Esophagus (tissue), 2 donors: ENCODE data around the gene LIN54. TPM values are rescaled to one million over a fixed set of nuclear protein-coding genes. Genes with fewer than 3 reads are reported as not detected.
"Not testable (repeated sequence)": the region's sequence is repeated elsewhere in the genome, so short reads cannot be mapped to it uniquely, and the experiment has no call there.

Experiments
- H3K27ac ChIP-seq, 2 donors: one replicate each; pipeline ENCODE4 v1.5.1; 2013; ENCODE audit warnings: low read depth in 2 of 2, mild to moderate bottlenecking in 2 of 2, inconsistent platforms in 1 of 2, low read length in 1 of 2, moderate library complexity in 1 of 2
- H3K27me3 ChIP-seq, 2 donors: one replicate each; pipeline ENCODE4 v1.6.1; 2013; ENCODE audit warnings: low read length in 2 of 2, control low read depth in 1 of 2, mild to moderate bottlenecking in 1 of 2; ENCODE audit not compliant: insufficient read depth in 2 of 2, control insufficient read depth in 1 of 2
- H3K36me3 ChIP-seq, 2 donors: one replicate each; pipeline ENCODE4 v1.6.1; 2013; ENCODE audit warnings: low read length in 1 of 2; ENCODE audit not compliant: control insufficient read depth in 2 of 2, insufficient read depth in 2 of 2
- H3K4me1 ChIP-seq, 2 donors: one replicate each; pipeline ENCODE4 v1.6.1; 2013; ENCODE audit warnings: low read length in 1 of 2; ENCODE audit not compliant: control insufficient read depth in 2 of 2, insufficient read depth in 2 of 2
- H3K4me3 ChIP-seq, 2 donors: one replicate each; pipeline ENCODE4 v1.5.1; 2013; ENCODE audit warnings: low read length in 2 of 2, mild to moderate bottlenecking in 2 of 2, low read depth in 1 of 2, moderate library complexity in 1 of 2
- H3K9me3 ChIP-seq, 2 donors: one replicate each; pipeline ENCODE4 v1.6.1; 2013; ENCODE audit warnings: mild to moderate bottlenecking in 2 of 2, low read depth in 1 of 2, low read length in 1 of 2, moderate library complexity in 1 of 2; ENCODE audit not compliant: control insufficient read depth in 2 of 2, insufficient read depth in 1 of 2
- WGBS, 2 donors: extraction: QIAGEN DNeasy Blood & Tissue Kit; methylation state at CpG; one replicate each; pipeline ENCODE4 v1.1.7; 2013; 5-methylcytosine and 5-hydroxymethylcytosine counted together
- polyA plus RNA-seq, 2 donors: library from polyadenylated mRNA; stranded (reverse); fragments of 200-250 nt; gene quantifications; one replicate each; pipeline ENCODE4 v1.2.3, GENCODE V29; 2013
- donor health status: healthy with polysubstance abuse.
- donor health status: Bipolar disorder and iron deficiency.

Gene LIN54
- polyA plus RNA-seq, result 1 to 10 TPM; 4.6 to 5.9 TPM

DNA sequence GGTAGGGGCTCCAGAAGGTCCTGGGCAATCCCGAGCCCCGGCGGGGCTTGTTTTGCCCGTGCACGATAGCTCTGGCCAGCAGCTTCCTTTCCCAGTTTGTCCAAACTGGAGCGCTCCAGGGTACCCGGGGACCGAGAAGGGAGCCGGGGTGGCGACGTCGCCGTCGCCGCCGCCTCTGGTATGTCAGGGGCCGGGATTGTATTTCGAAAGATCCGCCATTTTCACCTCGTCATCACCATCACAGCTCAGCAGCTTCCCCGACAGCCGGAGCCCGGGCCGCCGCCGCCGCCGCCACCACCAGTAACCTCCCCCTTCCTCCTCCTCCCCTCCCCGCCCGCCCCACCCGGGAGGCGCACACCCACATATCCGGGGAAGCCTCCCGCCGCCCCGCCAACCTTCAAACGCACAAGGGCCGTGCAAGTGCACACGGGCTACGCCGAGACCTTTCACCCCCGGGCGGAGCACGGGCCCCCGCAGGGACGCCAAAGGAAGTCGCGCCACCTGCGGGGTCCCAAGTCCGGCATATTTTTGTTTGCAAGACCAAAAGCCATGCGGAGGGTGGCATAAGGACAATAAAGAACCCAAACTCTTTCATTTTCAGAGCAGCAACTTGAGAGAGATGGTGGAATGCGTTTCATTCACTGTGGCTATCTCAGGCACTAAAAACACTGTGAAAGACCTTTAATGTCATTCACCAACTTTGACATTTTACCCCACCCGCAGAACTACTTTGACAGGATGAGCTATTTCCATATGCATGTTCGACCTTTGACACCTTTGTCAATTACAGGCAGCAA is at the start of gene LIN54:
Gene LIN54, minus strand, starts transcription at position 302 of the 797 bp plus-strand sequence. CDS start 25,979 bp downstream, outside the sequence.
- Histone ChIP-seq H3K4me3 (peak within 1 kb of the TSS; percentile 65 to 77), H3K27ac (peak within 1 kb of the TSS; percentile 87 to 90), H3K9me3 (no peaks in the 10 kb centered on the region), H3K4me1 (no peaks in the 10 kb centered on the region), H3K36me3 (no peaks in the 10 kb centered on the region), H3K27me3 (no peaks in the 10 kb centered on the region)
- WGBS, 2 donors, result 0% methylated on average over 52 to 54 of the region's 54 CpGs

DNA sequence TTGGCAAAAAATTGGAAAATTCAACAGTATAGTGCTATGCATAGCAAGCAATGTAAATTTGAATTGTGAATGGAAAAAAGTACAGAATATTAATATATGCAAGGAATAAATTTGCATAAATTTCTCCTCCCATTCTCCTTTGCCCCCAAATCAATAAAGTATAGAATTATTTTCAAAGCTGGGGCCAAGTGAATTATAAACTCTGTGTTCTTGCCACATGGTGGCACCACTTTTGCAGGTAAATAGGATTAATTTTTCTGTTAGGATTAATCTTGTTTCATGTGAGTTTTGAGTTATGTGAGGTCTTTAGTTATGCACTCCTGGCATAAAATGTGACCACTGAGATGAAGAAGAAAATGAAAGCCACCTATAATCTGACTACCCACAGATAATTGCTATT is 44.3 kb upstream of the LIN54 start:
- no peaks in the 10 kb centered on the region for H3K9me3 ChIP-seq
- no peaks in the 10 kb centered on the region for H3K4me1 ChIP-seq
- H3K36me3 ChIP-seq, result peaks cover 5 to 7% of the 10 kb centered on the region in 2 donors
- no peak overlapping the region for H3K27ac ChIP-seq
- no peak overlapping the region for H3K4me3 ChIP-seq
- no peaks in the 10 kb centered on the region for H3K27me3 ChIP-seq

DNA sequence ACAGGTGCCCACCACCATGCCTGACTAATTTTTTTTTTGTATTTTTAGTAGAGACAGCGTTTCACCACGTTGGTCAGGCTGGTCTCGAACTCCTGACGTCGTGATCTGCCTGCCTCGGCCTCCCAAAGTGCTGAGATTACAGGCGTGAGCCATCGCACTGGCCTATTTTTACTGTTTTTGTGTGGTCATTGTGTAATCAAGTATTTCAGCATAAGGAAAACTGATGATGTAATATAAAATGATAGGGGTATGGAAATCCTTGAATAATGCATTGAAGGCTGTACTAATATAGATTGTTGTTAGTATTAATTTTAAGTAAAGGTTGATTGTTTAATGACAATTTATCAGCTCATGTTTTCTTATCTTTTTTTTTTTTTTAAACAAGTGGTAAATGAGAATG is 38.2 kb upstream of the LIN54 start:
- not testable (repeated sequence) for H3K4me1 ChIP-seq, H3K4me3 ChIP-seq, H3K9me3 ChIP-seq, H3K36me3 ChIP-seq, H3K27ac ChIP-seq, H3K27me3 ChIP-seq
- whole genome bisulfite sequencing, 2 donors, result 93 to 98% methylated on average over 8 of the region's 8 CpGs

DNA sequence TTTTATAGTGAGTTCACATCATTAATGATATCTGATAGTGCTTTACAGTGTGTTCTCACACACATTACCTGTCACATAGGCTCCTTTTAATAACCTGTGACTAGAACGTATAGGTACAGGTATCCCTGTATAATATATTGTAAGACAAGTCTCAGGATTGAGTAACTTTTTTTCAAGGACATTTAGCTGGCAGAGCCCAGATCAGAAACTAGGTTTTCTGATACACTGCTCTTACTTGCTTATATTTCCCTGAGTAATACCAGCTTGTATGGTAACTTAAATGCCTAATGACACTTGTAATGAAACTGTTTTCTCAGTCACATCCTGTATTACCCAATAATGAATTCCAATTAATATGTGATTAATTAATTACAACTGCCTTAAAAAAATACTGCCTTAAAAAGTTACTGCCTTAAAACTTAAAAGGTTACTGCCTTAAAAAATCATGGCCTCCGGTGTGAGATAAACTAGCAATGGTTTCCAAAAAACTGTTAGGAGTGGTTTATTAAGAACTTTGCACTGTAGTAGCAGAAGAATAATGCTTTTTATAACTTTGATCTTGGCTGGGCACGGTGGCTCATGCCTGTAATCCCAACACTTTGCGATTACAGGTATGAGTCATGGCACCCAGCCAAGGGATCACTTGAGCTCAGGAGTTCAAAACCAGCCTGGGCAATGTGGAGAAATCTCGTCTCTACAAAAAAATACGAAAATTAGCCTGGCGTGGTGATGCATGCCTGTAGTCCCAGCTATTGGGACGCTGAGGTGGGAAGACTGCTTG is 36.3 kb upstream of the LIN54 start:
- H3K9me3 ChIP-seq, result no peaks in the 10 kb centered on the region
- H3K27ac ChIP-seq, result no peak overlapping the region
- no peaks in the 10 kb centered on the region for H3K4me1 ChIP-seq
- no peaks in the 10 kb centered on the region for H3K27me3 ChIP-seq
- no peak overlapping the region for H3K4me3 ChIP-seq
- WGBS, 2 donors, result 72 to 84% methylated on average over 8 of the region's 8 CpGs
- H3K36me3 ChIP-seq, result peaks cover 0 to 2% of the 10 kb centered on the region in 2 donors

DNA sequence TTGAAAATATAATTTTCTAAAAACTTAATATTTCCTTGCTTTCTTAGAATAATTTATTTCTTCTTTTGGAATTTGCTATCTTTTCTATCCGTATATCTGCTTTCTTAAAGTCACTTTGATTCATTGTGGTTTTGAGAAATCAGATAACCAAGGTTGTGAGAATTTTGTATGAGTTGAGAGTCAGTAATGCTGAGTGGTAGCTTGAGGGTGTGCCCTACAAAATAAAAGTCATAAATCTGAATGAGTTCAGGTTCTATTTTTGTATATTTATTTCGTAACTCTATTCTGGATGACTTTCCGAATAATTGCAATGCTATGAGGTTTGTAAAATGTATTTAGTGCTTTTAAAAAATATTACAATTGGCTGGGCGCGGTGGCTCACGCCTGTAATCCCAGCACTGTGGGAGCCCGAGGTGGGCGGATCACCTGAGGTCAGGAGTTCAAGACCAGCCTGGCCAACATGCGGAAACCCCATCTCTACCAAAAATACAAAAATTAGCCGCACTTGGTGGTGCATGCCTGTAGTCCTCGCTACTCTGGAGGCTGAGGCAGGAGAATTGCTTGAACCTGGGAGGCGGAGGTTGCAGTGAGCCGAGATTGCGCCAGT is 33.3 kb upstream of the LIN54 start:
- WGBS, 2 donors, result 89 to 90% methylated on average over 12 to 14 of the region's 14 CpGs
- Histone ChIP-seq H3K27me3 (no peaks in the 10 kb centered on the region), H3K27ac (no peak overlapping the region), H3K4me3 (no peak overlapping the region), H3K9me3 (no peaks in the 10 kb centered on the region), H3K4me1 (no peaks in the 10 kb centered on the region), H3K36me3 (no peaks in the 10 kb centered on the region)

DNA sequence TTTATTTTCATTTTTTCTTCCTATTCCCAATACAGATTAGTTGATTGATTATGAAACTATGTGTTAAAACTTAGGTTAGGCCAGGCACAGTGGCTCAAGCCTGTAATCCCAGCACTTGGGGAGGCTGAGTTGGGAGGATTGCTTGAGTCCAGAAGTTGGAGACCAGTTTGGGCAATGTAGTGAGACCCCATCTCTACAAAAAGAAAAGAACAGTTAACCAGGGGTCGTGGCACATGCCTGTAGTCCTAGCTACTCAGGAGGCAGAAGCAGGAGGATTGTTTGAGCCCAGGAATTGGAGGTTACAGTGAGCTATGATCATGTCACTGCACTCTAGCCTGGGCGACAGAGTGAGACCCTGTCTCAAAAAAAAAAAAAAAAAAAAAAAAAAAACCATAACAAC is 32.5 kb upstream of the LIN54 start:
- H3K9me3 ChIP-seq, H3K27ac ChIP-seq, H3K27me3 ChIP-seq, H3K36me3 ChIP-seq, H3K4me1 ChIP-seq, H3K4me3 ChIP-seq: not testable (repeated sequence)
- WGBS, 2 donors, result 100% methylated on average over 2 of the region's 2 CpGs

DNA sequence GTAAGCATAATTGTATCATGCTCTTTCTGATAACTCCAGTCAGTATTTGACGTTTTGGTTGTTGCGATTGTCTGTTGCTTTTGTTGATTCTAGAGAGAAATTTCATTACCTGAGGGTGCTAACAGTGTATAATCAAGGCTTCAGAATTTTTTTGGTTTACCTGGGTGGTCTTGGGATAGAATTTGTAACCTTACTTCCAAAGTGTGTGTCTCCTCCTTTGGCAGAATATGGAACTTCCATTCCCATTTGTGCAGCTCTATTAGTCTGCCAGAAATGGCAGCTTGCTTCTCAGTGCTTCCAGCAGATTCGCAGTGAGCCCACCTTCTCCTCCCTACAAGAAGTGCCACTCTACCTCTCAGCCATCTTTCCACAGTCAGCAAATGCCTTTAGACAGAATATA is 29.6 kb upstream of the LIN54 start:
- no peaks in the 10 kb centered on the region for H3K27me3 ChIP-seq
- WGBS, 2 donors, result 87 to 92% methylated on average over 3 of the region's 3 CpGs
- no peak overlapping the region for H3K4me3 ChIP-seq
- no peak overlapping the region for H3K27ac ChIP-seq
- no peaks in the 10 kb centered on the region for H3K36me3 ChIP-seq
- H3K9me3 ChIP-seq, result no peaks in the 10 kb centered on the region
- peaks cover 0 to 2% of the 10 kb centered on the region in 2 donors for H3K4me1 ChIP-seq

DNA sequence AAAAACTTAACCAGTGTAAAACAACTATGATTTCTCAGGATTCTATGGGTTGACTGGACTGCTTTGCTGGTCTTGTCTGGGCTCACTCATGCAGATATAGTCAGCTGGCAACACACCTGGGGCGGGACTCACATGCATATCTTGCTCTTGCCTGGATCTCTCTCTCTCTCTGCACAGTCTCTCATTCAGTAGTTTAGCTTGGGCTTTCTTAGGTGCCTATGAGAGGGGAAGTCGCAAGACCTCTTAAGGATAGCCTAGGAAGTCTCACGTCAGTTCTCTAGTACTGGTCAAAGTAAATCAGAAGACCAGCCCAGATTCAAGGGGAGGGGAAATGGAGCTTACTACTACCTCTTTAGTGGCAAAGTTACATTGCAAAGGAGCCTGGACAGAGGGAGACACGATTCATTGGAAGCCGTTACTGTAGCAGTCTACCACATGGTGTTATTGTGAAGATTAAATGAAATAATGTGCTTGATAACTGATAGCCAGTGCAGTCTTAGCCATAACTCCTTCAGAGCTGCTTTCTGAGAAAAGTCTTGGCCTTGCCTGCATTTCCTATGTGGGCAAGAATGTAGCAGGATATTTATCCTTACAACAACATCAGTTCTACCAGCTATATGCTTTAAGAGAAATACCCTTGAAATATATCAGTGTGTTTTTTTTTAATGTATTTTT is 26.5 kb upstream of the LIN54 start:
- 54 to 70% methylated on average over 5 of the region's 5 CpGs for WGBS, 2 donors
- peaks cover 0 to 2% of the 10 kb centered on the region in 2 donors for H3K4me1 ChIP-seq
- H3K4me3 ChIP-seq, result peak overlapping the region in 1 of 2 donors; percentile 11
- no peaks in the 10 kb centered on the region for H3K27me3 ChIP-seq
- no peaks in the 10 kb centered on the region for H3K9me3 ChIP-seq
- H3K27ac ChIP-seq, result peak overlapping the region in 1 of 2 donors; percentile 31
- H3K36me3 ChIP-seq, result no peaks in the 10 kb centered on the region
